GM12873 (cell line): ENCODE results near the gene PDE8B.

Source experiments
- TF ChIP-seq, protein P1 (sequence below): IDR thresholded peaks from 2 replicates; pipeline ENCODE4 v1.5.1; 2012; ENCODE audit warnings: low read depth, mild to moderate bottlenecking, moderate library complexity, low read length, control low read depth; ENCODE audit not compliant: insufficient read depth; ENCODE audit errors: missing control alignments

The PDE8B gene

DNA sequence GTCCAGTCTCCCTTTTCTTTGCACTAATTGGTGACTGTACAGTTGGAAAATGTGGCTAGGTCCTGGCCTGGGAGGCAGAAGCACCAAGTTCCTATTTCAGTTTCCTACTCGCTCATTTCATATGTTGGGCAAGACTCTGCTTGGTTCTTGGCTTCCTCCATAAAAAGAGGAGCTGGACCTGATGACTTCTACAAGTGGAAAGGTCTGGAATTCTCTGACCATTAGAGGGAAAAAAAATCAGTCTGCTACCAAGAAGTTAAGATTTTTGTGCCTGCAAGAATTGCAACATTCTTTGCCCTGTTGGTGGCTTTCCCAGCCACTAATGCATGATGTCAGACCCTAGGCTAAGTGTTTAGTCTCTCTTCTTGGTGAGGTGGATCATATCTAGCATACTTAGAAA lies 190.2 kb downstream of the PDE8B start:
- TF ChIP-seq, protein P1, sequence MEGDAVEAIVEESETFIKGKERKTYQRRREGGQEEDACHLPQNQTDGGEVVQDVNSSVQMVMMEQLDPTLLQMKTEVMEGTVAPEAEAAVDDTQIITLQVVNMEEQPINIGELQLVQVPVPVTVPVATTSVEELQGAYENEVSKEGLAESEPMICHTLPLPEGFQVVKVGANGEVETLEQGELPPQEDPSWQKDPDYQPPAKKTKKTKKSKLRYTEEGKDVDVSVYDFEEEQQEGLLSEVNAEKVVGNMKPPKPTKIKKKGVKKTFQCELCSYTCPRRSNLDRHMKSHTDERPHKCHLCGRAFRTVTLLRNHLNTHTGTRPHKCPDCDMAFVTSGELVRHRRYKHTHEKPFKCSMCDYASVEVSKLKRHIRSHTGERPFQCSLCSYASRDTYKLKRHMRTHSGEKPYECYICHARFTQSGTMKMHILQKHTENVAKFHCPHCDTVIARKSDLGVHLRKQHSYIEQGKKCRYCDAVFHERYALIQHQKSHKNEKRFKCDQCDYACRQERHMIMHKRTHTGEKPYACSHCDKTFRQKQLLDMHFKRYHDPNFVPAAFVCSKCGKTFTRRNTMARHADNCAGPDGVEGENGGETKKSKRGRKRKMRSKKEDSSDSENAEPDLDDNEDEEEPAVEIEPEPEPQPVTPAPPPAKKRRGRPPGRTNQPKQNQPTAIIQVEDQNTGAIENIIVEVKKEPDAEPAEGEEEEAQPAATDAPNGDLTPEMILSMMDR, result no peak

DNA sequence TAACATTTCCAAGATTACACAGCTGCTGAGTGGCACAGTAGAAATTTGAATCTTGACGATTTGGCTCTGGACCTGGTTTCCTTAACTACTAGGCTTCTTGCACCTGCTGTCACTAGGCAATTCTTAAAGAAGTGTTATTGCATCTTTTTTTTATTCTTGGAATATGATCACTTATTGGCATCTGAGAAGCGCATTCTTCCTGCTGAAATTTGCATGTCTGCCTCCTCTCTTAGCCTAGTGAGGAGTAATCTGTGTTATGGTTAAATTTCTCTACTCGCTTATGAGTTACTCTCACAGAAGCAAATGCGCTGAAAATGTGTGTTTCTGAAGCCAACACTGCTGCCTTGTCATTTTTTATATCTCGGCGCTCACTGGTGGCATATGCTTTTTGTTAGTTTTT lies 192.3 kb downstream of the PDE8B start:
- TF ChIP-seq, protein P1, result no peak

DNA sequence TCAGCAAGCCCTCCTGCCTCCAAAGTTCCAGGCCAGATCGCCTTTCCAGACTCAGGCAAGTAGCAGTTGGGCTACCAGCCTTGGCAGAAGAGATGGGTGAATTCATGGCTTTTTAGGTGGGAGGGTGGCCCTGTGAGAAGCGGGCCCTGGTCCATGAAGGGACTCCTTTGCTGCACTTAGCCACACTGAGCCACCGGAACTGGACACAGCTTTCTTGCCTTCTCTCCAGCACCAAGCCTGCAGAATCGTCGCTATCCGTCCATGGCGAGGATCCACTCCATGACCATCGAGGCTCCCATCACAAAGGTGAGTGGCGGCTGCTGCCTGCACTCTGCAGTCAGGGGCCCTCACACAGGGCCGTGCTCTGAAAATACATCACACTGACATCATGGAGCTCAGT lies 196.7 kb downstream of the PDE8B start:
- TF ChIP-seq, protein P1, result no peak

DNA sequence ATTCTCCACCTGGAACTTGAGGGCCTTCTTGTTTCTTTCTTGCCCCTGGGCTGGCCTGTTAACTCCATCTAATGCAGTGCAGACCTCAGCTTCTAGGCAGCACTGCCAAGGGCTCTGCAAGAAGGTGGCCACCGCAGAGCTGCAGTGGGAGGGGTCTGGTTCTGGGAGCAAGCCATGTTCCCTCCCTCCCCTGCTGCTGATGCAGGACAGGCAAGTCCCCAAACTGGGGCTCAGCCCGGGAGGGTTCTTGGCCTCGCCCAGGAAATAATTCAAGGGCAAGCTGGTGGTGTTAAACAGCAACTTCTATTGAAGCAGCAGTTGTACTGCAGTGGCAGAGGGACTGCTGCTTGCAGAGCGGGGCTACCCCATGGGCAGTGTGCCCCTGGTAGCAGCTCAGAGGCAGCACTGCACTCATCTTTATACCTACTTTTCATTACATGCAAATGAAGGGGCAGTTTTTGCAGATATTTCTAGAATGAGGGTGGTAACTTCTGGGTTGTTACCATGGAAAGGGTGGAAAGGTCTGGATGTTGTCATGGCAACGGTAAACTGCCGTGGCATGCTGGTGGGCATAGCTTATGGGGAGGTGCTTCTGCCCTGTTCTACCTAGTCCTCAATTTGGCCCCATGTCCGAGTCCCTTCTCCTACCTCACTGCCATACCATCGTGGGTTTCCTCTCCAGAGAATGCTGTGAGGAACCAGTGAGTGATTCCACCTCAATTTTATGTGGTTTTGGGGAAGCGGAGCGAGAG lies 199.6 kb downstream of the PDE8B start:
- TF ChIP-seq, protein P1, result no peak

DNA sequence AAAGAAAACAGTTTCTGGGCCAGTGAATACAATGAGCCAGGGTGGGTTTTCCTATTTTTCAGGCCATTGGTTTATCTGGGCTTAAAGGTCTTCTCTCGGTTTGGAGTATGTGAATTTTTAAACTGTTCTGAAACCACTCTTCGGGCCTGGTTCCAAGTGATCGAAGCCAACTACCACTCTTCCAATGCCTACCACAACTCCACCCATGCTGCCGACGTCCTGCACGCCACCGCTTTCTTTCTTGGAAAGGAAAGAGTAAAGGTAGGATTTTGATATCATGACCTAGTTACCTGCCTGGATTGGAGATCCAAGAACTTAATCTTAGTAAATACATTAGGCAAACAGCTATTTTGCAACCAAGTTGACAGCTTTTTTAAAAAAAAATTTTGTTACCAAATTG lies 202.6 kb downstream of the PDE8B start:
- TF ChIP-seq, protein P1, result no peak

DNA sequence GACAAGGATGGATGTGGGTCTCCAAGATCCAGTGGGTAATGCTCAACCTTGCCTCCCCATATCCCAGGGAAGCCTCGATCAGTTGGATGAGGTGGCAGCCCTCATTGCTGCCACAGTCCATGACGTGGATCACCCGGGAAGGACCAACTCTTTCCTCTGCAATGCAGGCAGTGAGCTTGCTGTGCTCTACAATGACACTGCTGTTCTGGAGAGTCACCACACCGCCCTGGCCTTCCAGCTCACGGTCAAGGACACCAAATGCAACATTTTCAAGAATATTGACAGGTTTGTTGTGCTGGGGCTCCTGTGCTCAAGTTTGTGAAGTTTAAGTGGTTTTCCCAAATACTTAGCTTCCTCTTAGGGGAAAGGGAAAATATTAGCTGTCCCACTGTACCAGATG lies 207.7 kb downstream of the PDE8B start:
- TF ChIP-seq, protein P1, result no peak

DNA sequence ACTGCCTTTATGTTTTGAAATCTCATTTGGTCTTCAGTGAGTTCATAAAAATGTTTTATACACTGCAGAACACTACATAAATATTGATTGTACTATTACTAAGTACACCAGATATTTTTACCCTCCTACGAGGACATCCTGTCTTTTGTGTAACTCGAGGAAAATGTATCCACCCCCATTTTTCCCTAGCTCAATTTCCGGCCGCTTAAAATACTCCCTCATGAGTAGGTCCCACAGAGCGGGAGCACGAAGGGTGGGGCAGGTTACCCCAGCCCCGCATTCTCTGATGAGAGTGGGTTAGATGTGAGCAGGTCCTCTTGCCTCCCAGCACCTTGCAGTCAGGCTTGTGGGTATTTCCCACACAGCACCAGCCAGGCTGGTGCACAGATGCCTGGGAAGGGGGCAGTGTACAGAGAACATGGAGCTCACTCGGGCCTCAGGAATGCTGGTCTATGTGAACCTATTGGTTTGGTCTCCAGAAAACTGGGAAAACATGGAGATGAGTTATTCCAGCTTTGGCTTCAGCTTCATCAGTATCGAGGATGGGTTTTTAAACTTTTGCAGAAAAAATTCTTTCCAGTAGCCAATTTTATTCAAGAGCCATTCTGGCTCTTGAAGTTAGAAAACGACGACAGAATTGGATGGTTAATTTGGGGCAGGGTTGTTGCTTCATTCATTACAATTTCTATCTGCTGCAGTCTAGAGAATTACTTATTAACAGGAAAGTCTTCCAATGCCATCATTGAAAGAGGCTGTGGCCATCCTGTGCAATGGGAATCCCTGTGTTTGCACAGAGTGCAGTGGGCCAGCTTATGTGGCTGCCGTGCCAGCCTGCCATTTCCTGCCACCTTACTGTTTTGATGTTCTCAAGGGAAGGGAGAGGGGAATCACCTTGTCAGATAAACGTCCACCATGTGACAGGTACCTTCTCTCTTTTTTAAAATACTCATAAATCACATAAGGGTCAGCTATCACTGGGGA lies 208.4 kb downstream of the PDE8B start:
- TF ChIP-seq, protein P1, result no peak
